ENCODE results near the gene SMARCC2.
"Not testable (repeated sequence)": the region's sequence is repeated elsewhere in the genome, so short reads cannot be mapped to it uniquely, and the experiment has no call there.

Gene SMARCC2

GRCh38 chr12:56121204-56121870 is 67.9 kb downstream of the SMARCC2 start:
- peak overlapping the region in 1 of 3 experiments; percentile 12 for H3K27ac Mint-ChIP-seq

GRCh38 chr12:56120158-56120846 is 69.0 kb downstream of the SMARCC2 start:
- Mint-ChIP-seq H3K9me3 (no peaks in the 10 kb centered on the region), H3K27me3 (ENCODE audit: low read depth) (no peaks in the 10 kb centered on the region), H3K4me1 (peaks cover 48% of the 10 kb centered on the region), H3K27ac (peak overlapping the region; percentile 95 to 99 (median 97)), H3K4me3 (peak overlapping the region; percentile 32 to 95 (median 44)), H3K36me3 (ENCODE audit: low read depth) (peaks cover 17% of the 10 kb centered on the region)
- no peak for TF ChIP-seq CTCF (IDR thresholded peaks at IDR 0.05; ENCODE audit: unreplicated experiment in 3 of 3)

More at GRCh38 chr12:56121204-56121870, 67.9 kb downstream of the SMARCC2 start:
- Mint-ChIP-seq H3K36me3 (ENCODE audit: low read depth) (peaks cover 15% of the 10 kb centered on the region), H3K27me3 (ENCODE audit: low read depth) (no peaks in the 10 kb centered on the region), H3K4me3 (no peak overlapping the region), H3K9me3 (no peaks in the 10 kb centered on the region), H3K4me1 (peaks cover 54% of the 10 kb centered on the region)
- no peak for TF ChIP-seq CTCF (IDR thresholded peaks at IDR 0.05; ENCODE audit: unreplicated experiment in 3 of 3)

GRCh38 chr12:56119361-56119796 is 69.9 kb downstream of the SMARCC2 start:
- Mint-ChIP-seq H3K27ac (peak overlapping the region; percentile 95 to 99 (median 97)), H3K36me3 (ENCODE audit: low read depth) (peaks cover 18% of the 10 kb centered on the region), H3K4me3 (peak overlapping the region; percentile 88 to 100 (median 95)), H3K4me1 (peaks cover 45% of the 10 kb centered on the region), H3K9me3 (no peaks in the 10 kb centered on the region), H3K27me3 (ENCODE audit: low read depth) (no peaks in the 10 kb centered on the region)
- TF ChIP-seq CTCF (IDR thresholded peaks at IDR 0.05; ENCODE audit: unreplicated experiment in 3 of 3) = peak; percentile 68 to 82 (median 74)

GRCh38 chr12:56118688-56119357 is 70.5 kb downstream of the SMARCC2 start:
- Mint-ChIP-seq H3K9me3 (no peaks in the 10 kb centered on the region), H3K4me3 (peak overlapping the region; percentile 88 to 100 (median 95)), H3K4me1 (peaks cover 42% of the 10 kb centered on the region), H3K27ac (peak overlapping the region; percentile 95 to 99 (median 97)), H3K27me3 (ENCODE audit: low read depth) (no peaks in the 10 kb centered on the region), H3K36me3 (ENCODE audit: low read depth) (peaks cover 23% of the 10 kb centered on the region)
- TF ChIP-seq CTCF (IDR thresholded peaks at IDR 0.05; ENCODE audit: unreplicated experiment in 3 of 3) = no peak

- Mint-ChIP-seq H3K9me3 (no peaks in the 10 kb centered on the region), H3K4me1 (peaks cover 39% of the 10 kb centered on the region), H3K4me3 (peak within 1 kb of the TSS; percentile 88 to 100 (median 95)), H3K36me3 (ENCODE audit: low read depth) (peaks cover 31% of the 10 kb centered on the region), H3K27ac (peak within 1 kb of the TSS; percentile 95 to 99 (median 97)), H3K27me3 (ENCODE audit: low read depth) (no peaks in the 10 kb centered on the region)
- TF ChIP-seq CTCF (IDR thresholded peaks at IDR 0.05; ENCODE audit: unreplicated experiment in 3 of 3) = peak; percentile 37 to 55 (median 47)
These were observed 71.2 kb downstream of the SMARCC2 start, which contains the start of gene ZC3H10 for GRCh38 chr12:56117778-56118687. TSS of gene ZC3H10 (plus strand) at chr12:56118266. CDS start at chr12:56120563, 2,297 bp downstream.

- H3K27me3 Mint-ChIP-seq (ENCODE audit: low read depth); H3K9me3 Mint-ChIP-seq: not testable (repeated sequence)
- Mint-ChIP-seq H3K4me1 (peaks cover 32% of the 10 kb centered on the region), H3K27ac (peak overlapping the region; percentile 95 to 99 (median 97)), H3K36me3 (ENCODE audit: low read depth) (peaks cover 40% of the 10 kb centered on the region), H3K4me3 (peak overlapping the region; percentile 88 to 100 (median 95))
These were observed 72.1 kb downstream of the SMARCC2 start for GRCh38 chr12:56117082-56117706.
